COR-L47 (cell line): ENCODE data around the gene AFAP1L2.

Experiments used
- DNase-seq: peaks from one replicate; lab custom pipeline; 2025; lab: John Stamatoyannopoulos, UW

Gene AFAP1L2

GRCh38 chr10:114387784-114388183 lies 16.5 kb downstream of the AFAP1L2 start:
- DNase-seq = no peak

- no peak for DNase-seq
Observed at GRCh38 chr10:114386452-114386851, 17.9 kb downstream of the AFAP1L2 start.

GRCh38 chr10:114385557-114385956 lies 18.7 kb downstream of the AFAP1L2 start:
- DNase-seq = no peak

- no peak for DNase-seq
Observed at GRCh38 chr10:114384601-114385000, 19.7 kb downstream of the AFAP1L2 start.

- no peak for DNase-seq
Observed at GRCh38 chr10:114384181-114384580, 20.1 kb downstream of the AFAP1L2 start.

- no peak for DNase-seq
Observed at GRCh38 chr10:114380797-114381196, 23.5 kb downstream of the AFAP1L2 start.

GRCh38 chr10:114380060-114380459 lies 24.2 kb downstream of the AFAP1L2 start:
- DNase-seq = no peak

GRCh38 chr10:114379631-114380041 lies 24.7 kb downstream of the AFAP1L2 start:
- DNase-seq = no peak

GRCh38 chr10:114376523-114376922 lies 27.8 kb downstream of the AFAP1L2 start:
- DNase-seq = no peak

- DNase-seq = no peak
Observed at GRCh38 chr10:114375047-114375446, 29.3 kb downstream of the AFAP1L2 start.

- DNase-seq = no peak
Observed at GRCh38 chr10:114374053-114374791, 30.1 kb downstream of the AFAP1L2 start.

- no peak for DNase-seq
Observed at GRCh38 chr10:114373631-114374030, 30.7 kb downstream of the AFAP1L2 start.

GRCh38 chr10:114372995-114373394 lies 31.3 kb downstream of the AFAP1L2 start:
- no peak for DNase-seq

GRCh38 chr10:114372179-114372578 lies 32.1 kb downstream of the AFAP1L2 start:
- DNase-seq = no peak

- DNase-seq = no peak
Observed at GRCh38 chr10:114370966-114371365, 33.3 kb downstream of the AFAP1L2 start.

- DNase-seq = no peak
Observed at GRCh38 chr10:114370199-114370598, 34.1 kb downstream of the AFAP1L2 start.

- no peak for DNase-seq
Observed at GRCh38 chr10:114368057-114368391, 36.3 kb downstream of the AFAP1L2 start.

- DNase-seq = no peak
Observed at GRCh38 chr10:114367351-114368056, 36.8 kb downstream of the AFAP1L2 start.

GRCh38 chr10:114364726-114365125 lies 39.6 kb downstream of the AFAP1L2 start:
- DNase-seq = no peak

- no peak for DNase-seq
Observed at GRCh38 chr10:114363745-114364454, 40.4 kb downstream of the AFAP1L2 start.

- DNase-seq = no peak
Observed at GRCh38 chr10:114362826-114363355, 41.4 kb downstream of the AFAP1L2 start.

- no peak for DNase-seq
Observed at GRCh38 chr10:114359953-114360345, 44.4 kb downstream of the AFAP1L2 start.
